ENCODE data around the gene ANKRD30A.

- no peak for TF ChIP-seq CTCF (IDR thresholded peaks at IDR 0.05)
- TF ChIP-seq POLR2A (IDR thresholded peaks at IDR 0.05) = no peak
Measured at GRCh38 chr10:37289833-37290464, 164.6 kb downstream of the ANKRD30A start.

All from uterus (tissue), 2 donors.